Memory B cell (primary cell): ENCODE results near the gene LTC4S.
"Not testable (repeated sequence)": the region's sequence is repeated elsewhere in the genome, so short reads cannot be mapped to it uniquely, and the experiment has no call there.

Experiments used
- ATAC-seq: fragments of 150-1000 bp; cut with Tn5 transposase; 2 replicates; pipeline ENCODE4 v1.10.0; 2021; ENCODE audit warnings: low read depth, mild to moderate bottlenecking, moderate library complexity
- DNase-seq, 2 donors: peaks; one replicate each; pipeline ENCODE4 v3.0.0; 2022; ENCODE audit warnings: low spot score in 2 of 2
- H3K27ac Mint-ChIP-seq: one replicate; pipeline ENCODE4 v1.8.0; 2022; ENCODE audit warnings: mild to moderate bottlenecking, moderate library complexity, mixed read lengths
- H3K27me3 Mint-ChIP-seq: one replicate; pipeline ENCODE4 v1.8.0; 2022; ENCODE audit warnings: mixed read lengths
- H3K36me3 Mint-ChIP-seq: one replicate; pipeline ENCODE4 v1.8.0; 2022; ENCODE audit warnings: mild to moderate bottlenecking, mixed read lengths
- H3K4me1 Mint-ChIP-seq: one replicate; pipeline ENCODE4 v1.8.0; 2022; ENCODE audit warnings: mixed read lengths
- H3K4me3 Mint-ChIP-seq: one replicate; pipeline ENCODE4 v1.8.0; 2022; ENCODE audit warnings: mild to moderate bottlenecking, moderate library complexity, mixed read lengths
- H3K9me3 Mint-ChIP-seq: one replicate; pipeline ENCODE4 v1.8.0; 2022; ENCODE audit warnings: mixed read lengths

Gene LTC4S

DNA sequence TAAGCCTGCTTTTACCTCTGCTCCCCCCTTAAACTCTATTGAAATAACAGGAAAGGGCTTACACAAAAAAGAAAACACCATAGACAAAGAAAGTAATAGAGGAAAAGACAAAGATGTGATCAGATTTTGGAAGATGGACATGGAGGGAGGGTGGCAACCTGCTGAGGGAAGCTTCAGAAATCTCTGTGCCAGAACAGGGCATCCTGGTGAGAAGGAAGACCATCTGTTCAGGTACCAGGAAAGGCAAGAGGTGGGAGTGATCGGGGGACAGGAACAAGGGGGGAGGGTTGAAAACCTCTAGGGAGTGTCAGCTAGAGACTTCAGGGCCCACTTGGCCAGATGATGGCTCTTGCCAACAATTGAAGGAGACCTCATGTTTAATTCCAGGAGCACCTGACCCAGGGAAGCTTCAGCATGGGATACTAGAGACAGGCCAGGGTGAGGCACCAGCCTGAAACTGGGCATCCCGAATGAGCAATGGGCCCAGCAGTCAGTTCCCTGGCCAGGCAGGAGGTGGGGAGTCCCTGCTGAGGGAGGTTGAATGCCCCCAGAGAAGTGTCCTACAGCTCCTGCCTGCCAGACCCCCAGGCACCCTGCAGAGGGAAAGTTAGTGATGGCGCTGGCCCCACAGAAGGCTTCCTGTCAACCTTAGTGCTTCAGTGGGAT, 35.1 kb downstream of the LTC4S start:
- H3K27ac Mint-ChIP-seq: peak overlapping the region; percentile 77
- H3K4me3 Mint-ChIP-seq: no peak overlapping the region
- H3K36me3 Mint-ChIP-seq: peaks cover 40% of the 10 kb centered on the region
- no peaks in the 10 kb centered on the region for H3K9me3 Mint-ChIP-seq
- H3K4me1 Mint-ChIP-seq: peaks cover 7% of the 10 kb centered on the region
- no peak for DNase-seq
- ATAC-seq: no peak
- H3K27me3 Mint-ChIP-seq: no peaks in the 10 kb centered on the region

DNA sequence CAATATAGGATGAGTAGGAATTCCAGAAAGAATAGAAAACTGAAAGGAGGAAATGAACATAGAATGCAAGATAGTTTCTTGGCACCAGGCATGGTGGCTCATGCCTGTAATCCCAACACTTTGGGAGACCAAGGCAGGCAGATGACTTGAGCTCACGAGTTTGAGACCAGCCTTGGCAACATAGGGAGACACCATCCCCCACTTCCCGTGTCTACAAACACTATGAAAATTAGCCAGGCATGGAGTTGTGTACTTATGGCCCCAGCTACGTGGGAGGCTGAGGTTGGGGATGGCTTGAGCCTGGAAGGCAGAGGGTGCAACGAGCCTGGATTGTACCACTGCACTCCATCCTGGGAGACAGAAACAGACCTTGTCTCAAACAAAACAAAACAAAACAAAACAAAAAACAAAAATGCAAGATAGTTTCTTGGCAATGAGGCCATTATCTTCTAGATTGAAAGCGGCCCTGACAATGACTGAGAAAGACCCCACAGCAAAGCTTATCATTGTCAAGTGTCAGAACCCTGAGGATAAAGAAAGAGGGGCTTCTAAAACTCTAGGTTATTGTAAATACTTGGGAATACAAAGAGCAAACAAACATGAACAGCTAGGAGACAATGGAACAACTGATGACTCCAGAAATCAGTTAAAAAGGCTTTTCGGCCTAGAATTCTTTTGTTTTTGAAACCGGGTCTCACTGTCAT, 36.1 kb downstream of the LTC4S start:
- no peak for DNase-seq
- Mint-ChIP-seq H3K4me3 (no peak overlapping the region), H3K9me3 (no peaks in the 10 kb centered on the region), H3K27me3 (no peaks in the 10 kb centered on the region), H3K27ac (peak overlapping the region; percentile 14), H3K4me1 (peaks cover 3% of the 10 kb centered on the region), H3K36me3 (peaks cover 33% of the 10 kb centered on the region)
- no peak for ATAC-seq

- H3K27me3 Mint-ChIP-seq: no peaks in the 10 kb centered on the region
- peaks cover 36% of the 10 kb centered on the region for H3K36me3 Mint-ChIP-seq
- H3K27ac Mint-ChIP-seq: peak overlapping the region; percentile 50
Observed at GRCh38 chr5:179830818-179831468, 37.2 kb downstream of the LTC4S start.

DNA sequence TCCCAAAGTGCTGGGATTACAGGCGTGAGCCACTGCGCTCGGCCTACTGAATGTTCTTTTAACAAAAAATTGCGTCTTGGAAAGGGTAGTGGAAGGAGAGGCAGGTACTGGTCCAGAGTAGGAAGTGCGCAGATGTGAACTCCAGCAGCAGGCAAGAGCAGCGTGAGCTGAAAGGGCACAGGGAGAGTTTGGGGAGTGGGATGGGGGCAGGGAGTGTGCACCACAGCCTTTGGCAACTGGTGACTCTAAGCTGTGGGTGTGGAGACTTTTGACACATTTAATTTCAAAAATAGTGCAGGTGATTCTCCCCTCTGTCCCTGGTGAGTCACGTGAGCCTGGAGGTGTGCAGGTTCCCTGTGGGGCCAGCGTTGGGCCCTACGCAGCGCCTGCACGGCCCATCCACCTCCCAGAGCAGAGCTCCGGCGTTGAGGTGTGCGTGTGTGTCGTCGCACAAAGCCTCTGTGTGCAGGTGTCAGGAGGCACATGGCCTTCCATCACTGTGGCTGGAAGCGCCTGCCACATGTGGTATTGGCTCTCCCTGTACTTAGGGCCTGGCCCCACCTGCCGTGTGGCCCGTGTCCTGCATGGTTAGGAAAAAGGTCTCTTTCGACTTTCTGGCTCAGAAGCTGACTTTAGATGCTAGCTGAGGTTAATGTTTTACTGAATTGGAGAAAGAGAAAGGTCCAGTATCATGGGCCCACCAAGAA, 38.4 kb downstream of the LTC4S start:
- peak overlapping the region; percentile 78 for H3K27ac Mint-ChIP-seq
- H3K27me3 Mint-ChIP-seq: no peaks in the 10 kb centered on the region
- H3K36me3 Mint-ChIP-seq: peaks cover 43% of the 10 kb centered on the region
- no peak for DNase-seq
- H3K4me3 Mint-ChIP-seq: no peak overlapping the region
- peaks cover 13% of the 10 kb centered on the region for H3K4me1 Mint-ChIP-seq
- no peak for ATAC-seq
- no peaks in the 10 kb centered on the region for H3K9me3 Mint-ChIP-seq

More at GRCh38 chr5:179830818-179831468, 37.2 kb downstream of the LTC4S start:
- H3K9me3 Mint-ChIP-seq: no peaks in the 10 kb centered on the region
- ATAC-seq: no peak
- H3K4me1 Mint-ChIP-seq: peaks cover 5% of the 10 kb centered on the region
- H3K4me3 Mint-ChIP-seq: no peak overlapping the region
- DNase-seq: no peak

DNA sequence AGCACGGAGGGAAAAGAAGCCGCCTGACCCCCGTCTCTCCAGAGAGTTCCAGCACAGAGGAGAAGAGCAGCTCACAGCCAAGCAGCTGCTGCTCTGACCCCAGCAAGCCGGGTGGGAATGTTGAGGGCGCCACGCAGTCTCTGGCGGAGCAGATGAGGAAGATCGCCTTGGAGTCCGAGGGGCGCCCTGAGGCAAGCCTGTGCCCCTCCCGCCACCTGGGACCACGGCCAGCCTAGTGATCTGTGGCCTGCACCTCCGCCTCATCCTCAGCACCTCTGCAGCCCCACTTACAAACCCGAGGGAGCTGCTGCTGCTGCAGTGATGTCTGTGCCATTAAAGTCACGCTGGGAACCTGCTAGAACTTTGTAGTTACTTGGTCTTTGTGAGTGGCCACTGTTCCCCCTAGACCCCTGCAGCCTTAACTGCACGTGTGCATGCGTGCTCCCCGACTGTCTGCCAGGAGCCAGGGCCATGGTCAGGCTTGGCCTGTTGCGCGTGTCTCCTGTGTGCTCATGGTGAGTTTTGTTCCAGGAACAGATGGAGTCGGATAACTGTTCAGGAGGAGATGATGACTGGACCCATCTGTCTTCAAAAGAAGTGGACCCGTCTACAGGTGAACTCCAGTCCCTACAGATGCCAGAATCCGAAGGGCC, 39.4 kb downstream of the LTC4S start:
- Mint-ChIP-seq H3K4me1 (peaks cover 13% of the 10 kb centered on the region), H3K36me3 (peaks cover 45% of the 10 kb centered on the region), H3K27me3 (no peaks in the 10 kb centered on the region), H3K27ac (peak overlapping the region; percentile 47), H3K4me3 (no peak overlapping the region), H3K9me3 (no peaks in the 10 kb centered on the region)
- ATAC-seq (no peak), DNase-seq (no peak)

DNA sequence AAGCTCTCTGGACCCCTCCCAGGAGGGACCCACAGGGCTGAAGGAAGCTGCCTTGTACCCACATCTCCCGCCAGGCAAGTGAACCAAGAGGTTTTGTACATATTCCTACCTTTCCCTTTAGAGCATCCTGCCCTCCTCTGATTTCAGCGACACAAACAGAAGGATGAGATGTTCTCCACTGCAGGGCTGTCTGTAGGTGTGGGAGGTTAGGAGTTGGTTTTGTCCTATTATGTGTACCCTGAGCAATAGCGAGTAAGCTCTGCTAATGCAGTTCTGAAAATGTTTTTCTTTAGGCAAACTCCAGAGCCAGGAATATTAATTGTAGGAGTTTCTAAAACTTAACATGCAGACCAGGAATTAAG, 39.9 kb downstream of the LTC4S start:
- Mint-ChIP-seq H3K27ac (peak overlapping the region; percentile 47), H3K4me1 (peaks cover 11% of the 10 kb centered on the region), H3K4me3 (no peak overlapping the region), H3K36me3 (peaks cover 43% of the 10 kb centered on the region), H3K27me3 (no peaks in the 10 kb centered on the region), H3K9me3 (no peaks in the 10 kb centered on the region)
- ATAC-seq (no peak), DNase-seq (no peak)

- H3K4me3 Mint-ChIP-seq: no peak overlapping the region
- no peaks in the 10 kb centered on the region for H3K27me3 Mint-ChIP-seq
- H3K36me3 Mint-ChIP-seq: peaks cover 41% of the 10 kb centered on the region
- ATAC-seq: no peak
- no peak for DNase-seq
- peak overlapping the region; percentile 47 for H3K27ac Mint-ChIP-seq
- H3K9me3 Mint-ChIP-seq: no peaks in the 10 kb centered on the region
- H3K4me1 Mint-ChIP-seq: peaks cover 9% of the 10 kb centered on the region
Observed at GRCh38 chr5:179834120-179834519, 40.3 kb downstream of the LTC4S start.

GRCh38 chr5:179834871-179835270, 41.1 kb downstream of the LTC4S start:
- not testable (repeated sequence) for ATAC-seq, H3K4me3 Mint-ChIP-seq, H3K4me1 Mint-ChIP-seq, H3K27me3 Mint-ChIP-seq, H3K27ac Mint-ChIP-seq, DNase-seq, H3K9me3 Mint-ChIP-seq
- peaks cover 37% of the 10 kb centered on the region for H3K36me3 Mint-ChIP-seq

GRCh38 chr5:179836225-179837019, 42.6 kb downstream of the LTC4S start:
- Mint-ChIP-seq H3K9me3 (no peaks in the 10 kb centered on the region), H3K27me3 (no peaks in the 10 kb centered on the region), H3K4me1 (peaks cover 9% of the 10 kb centered on the region), H3K4me3 (no peak overlapping the region), H3K27ac (peak overlapping the region; percentile 81), H3K36me3 (peaks cover 31% of the 10 kb centered on the region)
- peak; percentile 88 for ATAC-seq
- DNase-seq: no peak

GRCh38 chr5:179837076-179838011, 43.6 kb downstream of the LTC4S start:
- Mint-ChIP-seq H3K4me3 (no peak overlapping the region), H3K27me3 (no peaks in the 10 kb centered on the region), H3K9me3 (no peaks in the 10 kb centered on the region), H3K27ac (peak overlapping the region; percentile 81), H3K4me1 (peaks cover 9% of the 10 kb centered on the region), H3K36me3 (peaks cover 28% of the 10 kb centered on the region)
- ATAC-seq (no peak), DNase-seq (no peak)

- Mint-ChIP-seq H3K27me3 (no peaks in the 10 kb centered on the region), H3K9me3 (no peaks in the 10 kb centered on the region), H3K27ac (no peak overlapping the region), H3K4me1 (peaks cover 12% of the 10 kb centered on the region), H3K4me3 (no peak overlapping the region), H3K36me3 (peaks cover 27% of the 10 kb centered on the region)
- no peak for ATAC-seq
- DNase-seq: no peak
Observed at GRCh38 chr5:179839328-179840256, 45.8 kb downstream of the LTC4S start.
